Gastroesophageal sphincter (tissue), 3 donors: ENCODE results near the gene DSE.

ENCODE experiments used
- CTCF ChIP-seq, 4 experiments: fragments of 200-600 bp in 2 of 4; fragments of 450-650 bp in 2 of 4; sonication (generic) in 1 of 4; IDR thresholded peaks; one replicate each; pipeline ENCODE4 v1.5.1; 2017 to 2019; ENCODE audit warnings: antibody characterized with exemption in 4 of 4, mild to moderate bottlenecking in 2 of 4, moderate library complexity in 2 of 4
- POLR2A ChIP-seq, 2 donors: fragments of 450-650 bp; IDR thresholded peaks; one replicate each; pipeline ENCODE4 v1.6.1; 2017; ENCODE audit warnings: antibody characterized with exemption in 2 of 2, mild to moderate bottlenecking in 2 of 2, moderate library complexity in 1 of 2
- POLR2AphosphoS5 ChIP-seq: sonication (generic); formaldehyde crosslinking; IDR thresholded peaks from one replicate; pipeline ENCODE4 v1.6.1; 2017; ENCODE audit warnings: antibody characterized with exemption

GRCh38 chr6:116492331-116493067 lies 121.8 kb downstream of the DSE start:
- no peak for TF ChIP-seq CTCF (IDR thresholded peaks at IDR 0.05)
- TF ChIP-seq POLR2A (IDR thresholded peaks at IDR 0.05), result no peak
- no peak for TF ChIP-seq POLR2AphosphoS5
